Cardiac septum (tissue), 1 donor: Measurements from ENCODE around the gene GABRB2. TPM values are rescaled to one million over a fixed set of nuclear protein-coding genes. Genes with fewer than 3 reads are reported as not detected.

Source experiments
- DNase-seq: peaks from one replicate; pipeline ENCODE4 v3.0.0-alpha.2; 2020; ENCODE audit warnings: low spot score
- intact Hi-C: fragments of 100-400 bp; cut with DNase I; formaldehyde crosslinking; loops from one replicate; pipeline ENCODE4 v1.14.0; 2022
- total RNA-seq: library from RNA; stranded (reverse); fragmentation: NEBNext Ultra II Directional; extraction: Animal tissue kit (Norgen Biotek cat#: 25700); gene quantifications from one replicate; pipeline ENCODE4 v1.2.1, GENCODE V29; 2021
- donor health status: DM: no; HTN: no; CAD: no.

Gene GABRB2
- total RNA-seq, 1 donor from 2014 or later: 0.22 TPM

DNA sequence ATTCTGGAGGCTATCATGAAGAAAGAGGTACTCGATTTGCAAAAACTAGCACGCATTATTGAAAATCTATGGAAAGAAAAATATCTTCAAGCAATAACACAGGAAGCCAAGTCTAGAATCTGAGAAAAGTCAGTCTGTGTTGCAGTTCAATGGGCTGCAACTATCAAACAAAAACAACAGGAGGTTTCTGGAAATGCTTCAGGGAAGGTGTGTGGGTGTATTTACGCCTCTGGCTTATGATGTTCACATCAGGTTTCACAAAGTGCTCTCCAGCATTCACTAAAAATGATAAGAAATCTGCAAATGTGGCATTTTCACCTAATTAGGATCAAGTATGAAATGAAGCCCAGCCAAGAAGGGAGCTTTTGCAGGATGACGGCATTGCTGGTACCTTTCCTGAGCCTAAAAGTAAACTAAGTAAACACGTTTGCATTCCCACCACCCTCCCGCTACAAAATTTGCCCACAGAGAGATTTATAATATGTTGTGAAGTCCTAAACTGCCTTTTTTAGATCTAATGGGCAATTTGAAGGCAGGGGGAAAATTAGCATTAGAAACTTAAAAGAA, 146.4 kb downstream of the GABRB2 start:
- DNase-seq: no peak

GRCh38 chr5:161397448-161397847, 149.1 kb downstream of the GABRB2 start:
- no peak for DNase-seq
- intact Hi-C loops: no loop called here

More for the DNA sequence above, 146.4 kb downstream of the GABRB2 start:
- intact Hi-C loops: no loop called here

GRCh38 chr5:161396171-161396570, 150.4 kb downstream of the GABRB2 start:
- intact Hi-C loops: no loop called here

DNA sequence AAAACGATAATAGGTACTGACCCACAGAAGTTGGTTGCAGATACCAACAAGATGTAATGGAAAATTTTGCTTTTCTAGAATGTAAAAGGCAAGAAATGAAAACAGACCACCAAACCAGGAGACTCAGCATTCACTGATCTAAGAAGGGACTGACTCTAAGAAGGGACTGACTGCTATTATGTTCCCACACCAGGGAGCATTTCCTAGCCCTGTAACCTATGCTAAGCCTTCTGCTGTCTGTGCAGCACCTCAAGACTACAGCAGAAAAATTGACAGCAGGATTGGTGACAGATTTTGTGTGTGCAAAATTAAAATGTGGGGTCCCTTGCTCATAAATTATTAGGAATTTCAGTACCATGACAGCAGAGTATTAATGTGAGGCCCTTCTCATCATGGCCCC, 154.8 kb downstream of the GABRB2 start:
- intact Hi-C loops: no loop called here
- no peak for DNase-seq

More at GRCh38 chr5:161396171-161396570, 150.4 kb downstream of the GABRB2 start:
- no peak for DNase-seq

DNA sequence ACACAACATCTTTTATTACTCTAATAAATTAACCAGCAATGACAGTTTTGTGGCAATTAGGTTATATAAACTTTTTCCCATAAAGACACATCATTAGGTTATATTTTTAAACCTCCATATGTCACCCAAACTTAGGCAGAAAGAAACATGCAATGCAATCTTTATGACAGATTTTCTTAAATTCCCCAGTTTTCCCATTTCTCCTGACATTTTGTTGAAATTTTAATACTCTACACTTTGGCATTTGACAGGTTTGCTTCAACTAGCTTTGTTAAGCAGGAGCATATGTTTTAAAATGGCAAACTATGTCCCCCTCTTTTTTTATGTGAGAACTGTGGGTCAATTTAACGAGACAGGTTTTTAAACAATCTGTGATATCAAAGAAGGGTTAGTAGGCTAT, 155.5 kb downstream of the GABRB2 start:
- no peak for DNase-seq
- intact Hi-C loops: no loop called here

DNA sequence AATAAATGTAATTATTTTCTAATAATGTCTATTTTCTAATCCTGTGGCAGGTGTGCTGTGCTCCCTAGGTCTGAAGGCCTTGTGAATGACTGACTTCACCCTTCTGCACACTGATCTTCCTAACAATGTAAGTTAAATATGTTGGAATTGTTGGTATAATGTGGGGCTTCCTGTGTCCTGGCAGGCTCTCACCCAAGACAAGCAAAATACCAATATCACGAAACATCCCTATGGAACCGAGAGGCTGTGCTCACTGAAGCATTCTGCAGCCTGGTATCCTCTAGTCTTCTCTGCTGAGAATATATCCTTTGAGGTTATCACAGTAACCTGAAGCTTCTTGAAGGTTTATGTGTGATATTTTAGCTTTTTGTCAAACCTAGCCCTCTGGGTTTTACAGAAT, 159.4 kb downstream of the GABRB2 start:
- no peak for DNase-seq
- intact Hi-C loops: no loop called here

- intact Hi-C loops: no loop called here
- DNase-seq: no peak
These were observed 161.5 kb downstream of the GABRB2 start for GRCh38 chr5:161385027-161385426.

GRCh38 chr5:161382685-161383084, 163.8 kb downstream of the GABRB2 start:
- intact Hi-C loops: no loop called here

DNA sequence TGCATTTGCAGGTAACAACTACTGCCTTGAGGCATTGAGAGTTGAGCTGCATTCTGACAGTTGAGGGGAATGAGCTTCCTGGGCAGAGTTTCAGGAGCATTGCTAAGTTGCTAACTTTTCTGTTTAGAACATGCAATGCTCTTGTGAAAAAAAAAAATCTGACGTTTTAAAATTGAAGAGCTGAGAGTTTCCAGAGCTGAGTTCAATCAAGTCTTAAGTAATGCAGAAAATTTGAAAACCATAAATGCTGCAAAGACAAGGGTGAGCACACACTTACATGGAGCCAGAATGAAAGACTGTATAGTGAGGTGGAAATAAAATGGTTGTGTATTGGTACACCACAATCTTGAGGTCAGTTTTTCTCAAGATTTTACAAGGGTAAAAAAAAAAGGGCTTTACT, 166.0 kb downstream of the GABRB2 start:
- no peak for DNase-seq
- intact Hi-C loops: no loop called here

More at GRCh38 chr5:161382685-161383084, 163.8 kb downstream of the GABRB2 start:
- DNase-seq: no peak

GRCh38 chr5:161378701-161379100, 167.8 kb downstream of the GABRB2 start:
- intact Hi-C loops: no loop called here
- DNase-seq: no peak

GRCh38 chr5:161376034-161376433, 170.5 kb downstream of the GABRB2 start:
- DNase-seq: no peak
- intact Hi-C loops: no loop called here

- intact Hi-C loops: no loop called here
- no peak for DNase-seq
These were observed 173.2 kb downstream of the GABRB2 start for GRCh38 chr5:161373345-161373707.

GRCh38 chr5:161372682-161373344, 173.7 kb downstream of the GABRB2 start:
- intact Hi-C loops: no loop called here
- no peak for DNase-seq

DNA sequence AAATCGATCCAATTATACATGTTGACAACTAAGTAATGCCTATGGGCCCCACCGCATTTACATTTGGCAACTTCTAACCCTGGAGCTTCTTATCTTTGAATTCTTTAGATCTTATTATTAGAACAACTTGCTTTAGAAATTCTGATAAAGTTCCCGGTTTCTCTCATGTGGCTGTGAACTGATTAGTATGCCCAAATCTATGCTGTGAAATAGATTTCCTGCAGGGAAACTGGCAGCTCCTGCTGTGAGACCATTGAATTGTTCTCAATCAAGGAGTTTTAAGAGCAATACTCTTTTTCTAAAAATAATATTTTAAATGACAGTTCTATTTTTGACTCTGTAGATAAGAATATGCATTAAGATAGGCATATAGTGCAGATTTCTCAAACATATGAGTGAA, 177.5 kb downstream of the GABRB2 start:
- no peak for DNase-seq
- intact Hi-C loops: no loop called here

GRCh38 chr5:161358446-161358845, 188.1 kb downstream of the GABRB2 start:
- DNase-seq: no peak
- intact Hi-C loops: no loop called here

DNA sequence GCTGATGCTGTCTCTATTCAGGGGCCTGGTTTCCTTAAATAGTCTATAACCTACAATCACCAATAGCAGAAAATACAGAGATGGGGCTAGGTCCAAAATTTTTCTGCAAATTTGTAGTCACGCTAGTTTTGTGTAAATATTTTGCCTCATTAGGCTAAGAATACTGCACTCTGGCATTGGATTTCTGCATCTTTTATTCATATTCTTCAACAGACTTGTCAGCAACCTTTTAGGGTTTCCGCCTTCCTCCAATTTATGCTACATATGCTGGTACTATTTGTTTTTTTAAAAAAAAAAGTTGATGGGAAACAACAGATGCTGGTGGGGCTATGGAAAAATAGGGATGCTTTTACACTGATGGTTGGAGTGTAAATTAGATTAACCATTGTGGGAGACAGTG, 202.3 kb downstream of the GABRB2 start:
- intact Hi-C loops: no loop called here

GRCh38 chr5:161342886-161343285, 203.6 kb downstream of the GABRB2 start:
- DNase-seq: no peak
- intact Hi-C loops: no loop called here

More for the DNA sequence above, 202.3 kb downstream of the GABRB2 start:
- DNase-seq: no peak

GRCh38 chr5:161340012-161340411, 206.5 kb downstream of the GABRB2 start:
- intact Hi-C loops: no loop called here

GRCh38 chr5:161333194-161333880, 213.2 kb downstream of the GABRB2 start:
- intact Hi-C loops: no loop called here
- DNase-seq: no peak

More at GRCh38 chr5:161340012-161340411, 206.5 kb downstream of the GABRB2 start:
- no peak for DNase-seq

DNA sequence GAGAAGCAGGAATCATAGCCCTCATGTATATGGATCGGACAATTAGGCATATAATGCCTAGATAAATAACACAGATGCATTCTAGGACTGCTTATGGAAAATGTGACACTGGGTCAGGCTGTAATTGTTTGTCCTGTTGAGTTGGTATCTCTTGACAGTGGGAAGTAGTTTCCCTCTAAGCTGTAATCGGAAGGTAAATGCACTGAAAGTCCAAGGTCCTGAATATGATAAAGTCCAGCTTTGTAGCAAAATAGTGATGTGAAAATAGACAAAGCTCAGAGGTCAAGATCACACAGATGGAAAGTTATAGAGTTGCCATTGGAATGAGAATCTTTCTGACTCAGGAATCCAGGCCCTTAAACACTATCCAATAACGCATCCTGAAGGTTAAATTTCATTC, 214.2 kb downstream of the GABRB2 start:
- DNase-seq: no peak
- intact Hi-C loops: no loop called here

- intact Hi-C loops: no loop called here
- no peak for DNase-seq
These were observed 232.5 kb downstream of the GABRB2 start for GRCh38 chr5:161314033-161314432.
